H1 (cell line): ENCODE results near the gene CHRNG.

Experiments used
- CEBPB ChIP-seq: IDR thresholded peaks from 2 replicates; pipeline ENCODE4 v1.6.1; 2012; ENCODE audit warnings: low read depth, low read length
- CHD1 ChIP-seq: IDR thresholded peaks from 2 replicates; pipeline ENCODE4 v1.6.1; 2012; ENCODE audit warnings: low read depth, low read length, improper control_type of control experiment
- EP300 ChIP-seq, 2 experiments: IDR thresholded peaks; 1 replicate in 1 of 2; 2 replicates in 1 of 2; pipeline ENCODE4 v1.6.1; 2011 to 2012; ENCODE audit warnings: low read depth in 2 of 2, low read length in 2 of 2, mild to moderate bottlenecking in 2 of 2, borderline replicate concordance in 1 of 2, inconsistent platforms in 1 of 2, moderate library complexity in 1 of 2
- EZH2 ChIP-seq: fragments of 200-600 bp; sonication (generic); IDR thresholded peaks from 2 replicates; pipeline ENCODE4 v1.7.1; 2012; ENCODE audit warnings: low read depth, mild to moderate bottlenecking, moderate library complexity, low read length, inconsistent platforms; ENCODE audit not compliant: severe bottlenecking
- HDAC6 ChIP-seq: IDR thresholded peaks from one replicate; pipeline ENCODE4 v1.7.1; 2012; ENCODE audit warnings: low read depth, mild to moderate bottlenecking, inconsistent platforms, low read length, moderate library complexity
- POLR2A ChIP-seq, 2 experiments: IDR thresholded peaks; 1 replicate in 1 of 2; 2 replicates in 1 of 2; pipeline ENCODE4 v1.6.1; 2011; ENCODE audit warnings: low read depth in 2 of 2, low read length in 2 of 2, mild to moderate bottlenecking in 2 of 2; ENCODE audit errors: control extremely low read depth in 1 of 2
- RAD21 ChIP-seq, 2 experiments: IDR thresholded peaks in 1 of 2; conservative IDR thresholded peaks in 1 of 2; 2 replicates each; pipeline ENCODE4 v1.6.1; 2011; ENCODE audit warnings: low read depth in 2 of 2, low read length in 2 of 2, improper control_type of control experiment in 1 of 2, inconsistent platforms in 1 of 2, mild to moderate bottlenecking in 1 of 2, moderate library complexity in 1 of 2
- TEAD4 ChIP-seq: IDR thresholded peaks from 2 replicates; pipeline ENCODE4 v1.6.1; 2012; ENCODE audit warnings: low read depth, low read length, inconsistent platforms, mixed read lengths
- TF ChIP-seq, protein P1 (sequence below), 3 experiments: IDR thresholded peaks; 1 replicate in 2 of 3; 2 replicates in 1 of 3; pipeline versions ENCODE4 v1.5.1 to v1.6.1; 2011; ENCODE audit warnings: low read length in 3 of 3, mild to moderate bottlenecking in 3 of 3, inconsistent platforms in 2 of 3, low read depth in 1 of 3, moderate library complexity in 1 of 3; ENCODE audit not compliant: insufficient read depth in 1 of 3; ENCODE audit errors: control extremely low read depth in 1 of 3
- TF ChIP-seq, protein P2 (sequence below): IDR thresholded peaks from 2 replicates; pipeline ENCODE4 v1.6.1; 2011; ENCODE audit warnings: low read length, improper control_type of control experiment

DNA sequence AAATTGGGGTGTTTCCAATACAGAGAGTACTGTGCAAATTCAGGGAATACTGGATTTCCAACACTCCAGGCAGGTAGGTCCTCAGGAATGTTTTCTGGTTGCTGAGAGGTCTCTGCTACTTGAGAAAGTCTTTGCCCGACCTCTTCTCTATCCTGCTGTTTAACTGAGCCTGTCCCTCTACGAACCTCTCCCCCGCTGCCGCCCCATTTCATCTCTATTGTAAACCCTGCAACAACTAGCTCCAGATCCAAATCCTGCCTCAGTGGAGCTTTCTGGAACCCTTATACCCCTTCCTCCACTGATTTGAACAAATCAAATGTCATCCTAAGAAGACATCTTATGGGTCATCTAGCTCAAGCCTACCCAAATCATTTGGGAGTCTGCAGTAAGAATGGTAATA, 12.3 kb downstream of the CHRNG start:
- TF ChIP-seq, protein P1, sequence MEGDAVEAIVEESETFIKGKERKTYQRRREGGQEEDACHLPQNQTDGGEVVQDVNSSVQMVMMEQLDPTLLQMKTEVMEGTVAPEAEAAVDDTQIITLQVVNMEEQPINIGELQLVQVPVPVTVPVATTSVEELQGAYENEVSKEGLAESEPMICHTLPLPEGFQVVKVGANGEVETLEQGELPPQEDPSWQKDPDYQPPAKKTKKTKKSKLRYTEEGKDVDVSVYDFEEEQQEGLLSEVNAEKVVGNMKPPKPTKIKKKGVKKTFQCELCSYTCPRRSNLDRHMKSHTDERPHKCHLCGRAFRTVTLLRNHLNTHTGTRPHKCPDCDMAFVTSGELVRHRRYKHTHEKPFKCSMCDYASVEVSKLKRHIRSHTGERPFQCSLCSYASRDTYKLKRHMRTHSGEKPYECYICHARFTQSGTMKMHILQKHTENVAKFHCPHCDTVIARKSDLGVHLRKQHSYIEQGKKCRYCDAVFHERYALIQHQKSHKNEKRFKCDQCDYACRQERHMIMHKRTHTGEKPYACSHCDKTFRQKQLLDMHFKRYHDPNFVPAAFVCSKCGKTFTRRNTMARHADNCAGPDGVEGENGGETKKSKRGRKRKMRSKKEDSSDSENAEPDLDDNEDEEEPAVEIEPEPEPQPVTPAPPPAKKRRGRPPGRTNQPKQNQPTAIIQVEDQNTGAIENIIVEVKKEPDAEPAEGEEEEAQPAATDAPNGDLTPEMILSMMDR (IDR thresholded peaks at IDR 0.05; ENCODE audit: control extremely low read depth in 1 of 3, insufficient read depth in 1 of 3, low read depth in 1 of 3, low read length in 3 of 3), result no peak
- TF ChIP-seq, protein P2, sequence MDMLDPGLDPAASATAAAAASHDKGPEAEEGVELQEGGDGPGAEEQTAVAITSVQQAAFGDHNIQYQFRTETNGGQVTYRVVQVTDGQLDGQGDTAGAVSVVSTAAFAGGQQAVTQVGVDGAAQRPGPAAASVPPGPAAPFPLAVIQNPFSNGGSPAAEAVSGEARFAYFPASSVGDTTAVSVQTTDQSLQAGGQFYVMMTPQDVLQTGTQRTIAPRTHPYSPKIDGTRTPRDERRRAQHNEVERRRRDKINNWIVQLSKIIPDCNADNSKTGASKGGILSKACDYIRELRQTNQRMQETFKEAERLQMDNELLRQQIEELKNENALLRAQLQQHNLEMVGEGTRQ, result no peak
- TF ChIP-seq EP300 (IDR thresholded peaks at IDR 0.05; ENCODE audit: borderline replicate concordance in 1 of 2, low read depth in 2 of 2, low read length in 2 of 2) (no peak), POLR2A (IDR thresholded peaks at IDR 0.05; ENCODE audit: control extremely low read depth in 1 of 2, low read depth in 2 of 2, low read length in 2 of 2) (no peak), RAD21 (IDR thresholded peaks at IDR 0.05 in 1 of 2, conservative IDR thresholded peaks at IDR 0.05 in 1 of 2; ENCODE audit: low read depth in 2 of 2, low read length in 2 of 2) (no peak), CEBPB (no peak), EZH2 (no peak), HDAC6 (no peak), CHD1 (no peak), TEAD4 (no peak)
